Endothelial cell of umbilical vein (primary cell): ENCODE measurements around the gene RAB11FIP3.

Experiments
- EZH2 ChIP-seq: IDR thresholded peaks from 2 replicates; pipeline ENCODE4 v1.6.1; 2012; ENCODE audit warnings: borderline replicate concordance, low read depth, mild to moderate bottlenecking, moderate library complexity, low read length, inconsistent platforms; ENCODE audit not compliant: severe bottlenecking
- FOS ChIP-seq: IDR thresholded peaks from 2 replicates; pipeline ENCODE4 v1.6.1; 2011; ENCODE audit warnings: mild to moderate bottlenecking, low read length, moderate library complexity, borderline replicate concordance; ENCODE audit not compliant: insufficient read depth
- GATA2 ChIP-seq: IDR thresholded peaks from 2 replicates; pipeline ENCODE4 v1.7.0; 2011; ENCODE audit warnings: low read depth, mild to moderate bottlenecking, moderate library complexity, mixed read lengths, low read length; ENCODE audit not compliant: insufficient read length, insufficient read depth
- POLR2A ChIP-seq: IDR thresholded peaks from 2 replicates; pipeline ENCODE4 v1.6.1; 2012; ENCODE audit warnings: low read depth, mild to moderate bottlenecking, control low read depth, low read length
- POLR2AphosphoS5 ChIP-seq: IDR thresholded peaks from 2 replicates; pipeline ENCODE4 v1.6.1; 2012; ENCODE audit warnings: low read depth, mild to moderate bottlenecking, control low read depth, low read length, moderate library complexity; ENCODE audit not compliant: insufficient read depth
- TF ChIP-seq, protein P1 (sequence below), 2 donors: IDR thresholded peaks; 1 replicate in 1 of 2; 2 replicates in 1 of 2; pipeline ENCODE4 v1.5.1; 2011; ENCODE audit warnings: low read length in 2 of 2, mild to moderate bottlenecking in 2 of 2, moderate library complexity in 2 of 2, control low read depth in 1 of 2, inconsistent platforms in 1 of 2, low read depth in 1 of 2; ENCODE audit not compliant: insufficient read depth in 1 of 2; ENCODE audit errors: extremely low read depth in 1 of 2
- TF ChIP-seq, protein P2 (sequence below): IDR thresholded peaks from 2 replicates; pipeline ENCODE4 v1.6.1; 2011; ENCODE audit not compliant: insufficient read depth, insufficient read length

DNA sequence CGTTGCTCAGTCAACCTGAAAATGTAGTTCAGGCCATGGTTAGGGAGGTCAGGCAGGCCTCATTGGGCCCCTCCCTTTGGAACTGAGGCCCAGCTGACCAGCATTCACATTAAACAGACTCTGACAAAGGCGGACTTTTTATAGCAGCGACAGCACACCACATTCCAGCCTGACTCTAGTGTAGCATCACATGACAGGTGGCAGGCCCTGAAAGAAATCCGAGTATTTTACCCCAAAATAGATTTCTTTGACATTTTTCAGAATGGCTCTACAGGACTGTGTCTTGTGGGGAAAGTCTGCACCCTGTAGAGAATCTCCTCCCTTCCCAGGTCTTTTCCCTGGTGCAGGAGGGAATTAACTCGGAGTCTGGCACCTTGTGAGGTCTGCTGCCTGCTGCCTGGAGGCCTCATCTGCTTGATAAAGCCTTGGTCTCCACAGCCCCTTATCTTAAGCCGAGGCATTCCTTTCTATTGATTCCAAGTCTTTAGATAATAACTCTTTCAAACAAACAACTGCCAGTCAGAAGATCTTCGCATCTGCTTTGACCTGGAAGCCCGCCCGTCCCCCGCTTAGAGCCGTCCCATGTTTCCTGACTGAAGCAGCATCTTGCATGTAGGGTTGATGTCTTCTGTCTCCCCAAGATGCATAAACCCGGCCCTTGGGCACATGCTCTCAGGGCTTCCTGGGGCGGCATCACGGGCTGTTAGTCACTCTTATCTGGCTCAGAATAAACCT lies 58.1 kb downstream of the RAB11FIP3 start:
- TF ChIP-seq POLR2AphosphoS5 (no peak), POLR2A (no peak), FOS (no peak), EZH2 (no peak), GATA2 (no peak)
- TF ChIP-seq, protein P1, sequence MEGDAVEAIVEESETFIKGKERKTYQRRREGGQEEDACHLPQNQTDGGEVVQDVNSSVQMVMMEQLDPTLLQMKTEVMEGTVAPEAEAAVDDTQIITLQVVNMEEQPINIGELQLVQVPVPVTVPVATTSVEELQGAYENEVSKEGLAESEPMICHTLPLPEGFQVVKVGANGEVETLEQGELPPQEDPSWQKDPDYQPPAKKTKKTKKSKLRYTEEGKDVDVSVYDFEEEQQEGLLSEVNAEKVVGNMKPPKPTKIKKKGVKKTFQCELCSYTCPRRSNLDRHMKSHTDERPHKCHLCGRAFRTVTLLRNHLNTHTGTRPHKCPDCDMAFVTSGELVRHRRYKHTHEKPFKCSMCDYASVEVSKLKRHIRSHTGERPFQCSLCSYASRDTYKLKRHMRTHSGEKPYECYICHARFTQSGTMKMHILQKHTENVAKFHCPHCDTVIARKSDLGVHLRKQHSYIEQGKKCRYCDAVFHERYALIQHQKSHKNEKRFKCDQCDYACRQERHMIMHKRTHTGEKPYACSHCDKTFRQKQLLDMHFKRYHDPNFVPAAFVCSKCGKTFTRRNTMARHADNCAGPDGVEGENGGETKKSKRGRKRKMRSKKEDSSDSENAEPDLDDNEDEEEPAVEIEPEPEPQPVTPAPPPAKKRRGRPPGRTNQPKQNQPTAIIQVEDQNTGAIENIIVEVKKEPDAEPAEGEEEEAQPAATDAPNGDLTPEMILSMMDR (IDR thresholded peaks at IDR 0.05; ENCODE audit: extremely low read depth in 1 of 2, insufficient read depth in 1 of 2, low read depth in 1 of 2, low read length in 2 of 2): no peak
- TF ChIP-seq, protein P2, sequence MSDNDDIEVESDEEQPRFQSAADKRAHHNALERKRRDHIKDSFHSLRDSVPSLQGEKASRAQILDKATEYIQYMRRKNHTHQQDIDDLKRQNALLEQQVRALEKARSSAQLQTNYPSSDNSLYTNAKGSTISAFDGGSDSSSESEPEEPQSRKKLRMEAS: no peak
